ENCODE measurements around the gene YPEL1. TPM values are rescaled to one million over a fixed set of nuclear protein-coding genes. Genes with fewer than 3 reads are reported as not detected.

Gene YPEL1
- total and polyA plus RNA-seq, 12 donors, result 0.84 to 19.4 (median 3.0) TPM

DNA sequence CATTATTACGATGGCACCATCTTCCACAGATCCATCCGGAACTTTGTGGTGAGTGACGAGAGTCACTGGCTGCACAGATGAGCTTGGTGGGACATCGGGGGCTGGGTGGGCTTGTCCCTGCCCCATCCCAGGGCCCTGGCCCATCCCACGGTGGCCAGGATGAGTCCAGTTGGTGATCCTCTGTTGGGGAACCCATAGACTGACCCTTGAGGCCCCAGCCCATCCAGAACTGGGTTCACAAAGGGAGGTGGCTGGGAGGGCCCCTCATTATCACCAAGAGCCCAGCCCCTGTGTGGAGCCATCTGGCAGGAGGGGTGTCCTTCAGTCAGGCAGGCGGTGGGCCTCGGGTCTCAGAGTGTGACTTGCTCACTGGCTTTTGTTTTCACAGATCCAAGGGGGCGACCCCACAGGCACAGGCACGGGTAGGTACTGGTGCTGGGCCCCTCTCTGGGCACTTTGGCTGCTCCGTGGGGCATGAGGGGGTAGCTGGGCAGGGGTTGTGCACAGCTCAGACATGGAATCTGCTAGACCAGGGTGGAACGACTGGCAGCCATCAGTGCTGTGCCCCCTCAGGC lies 47.8 kb downstream of the YPEL1 start:
- Histone ChIP-seq H3K4me3 (no peak overlapping the region), H3K9me3 (replicated peaks in 1 of 3) (no peaks in the 10 kb centered on the region), H3K36me3 (replicated peaks in 1 of 2) (peaks cover 0 to 59% of the 10 kb centered on the region in 2 donors), H3K27ac (no peak overlapping the region), H3K4me1 (replicated peaks in 1 of 2) (no peaks in the 10 kb centered on the region), H3K27me3 (no peaks in the 10 kb centered on the region)
- TF ChIP-seq, protein P1, sequence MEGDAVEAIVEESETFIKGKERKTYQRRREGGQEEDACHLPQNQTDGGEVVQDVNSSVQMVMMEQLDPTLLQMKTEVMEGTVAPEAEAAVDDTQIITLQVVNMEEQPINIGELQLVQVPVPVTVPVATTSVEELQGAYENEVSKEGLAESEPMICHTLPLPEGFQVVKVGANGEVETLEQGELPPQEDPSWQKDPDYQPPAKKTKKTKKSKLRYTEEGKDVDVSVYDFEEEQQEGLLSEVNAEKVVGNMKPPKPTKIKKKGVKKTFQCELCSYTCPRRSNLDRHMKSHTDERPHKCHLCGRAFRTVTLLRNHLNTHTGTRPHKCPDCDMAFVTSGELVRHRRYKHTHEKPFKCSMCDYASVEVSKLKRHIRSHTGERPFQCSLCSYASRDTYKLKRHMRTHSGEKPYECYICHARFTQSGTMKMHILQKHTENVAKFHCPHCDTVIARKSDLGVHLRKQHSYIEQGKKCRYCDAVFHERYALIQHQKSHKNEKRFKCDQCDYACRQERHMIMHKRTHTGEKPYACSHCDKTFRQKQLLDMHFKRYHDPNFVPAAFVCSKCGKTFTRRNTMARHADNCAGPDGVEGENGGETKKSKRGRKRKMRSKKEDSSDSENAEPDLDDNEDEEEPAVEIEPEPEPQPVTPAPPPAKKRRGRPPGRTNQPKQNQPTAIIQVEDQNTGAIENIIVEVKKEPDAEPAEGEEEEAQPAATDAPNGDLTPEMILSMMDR (IDR thresholded peaks at IDR 0.05), result no peak
- TF ChIP-seq POLR2A (IDR thresholded peaks at IDR 0.05), result no peak
- DNase-seq, result no peak
- WGBS, 4 donors, result 90 to 96% (median 95%) methylated on average over 4 to 11 of the region's 11 CpGs
- intact Hi-C loops (cut with DNase I), result no loop called here

DNA sequence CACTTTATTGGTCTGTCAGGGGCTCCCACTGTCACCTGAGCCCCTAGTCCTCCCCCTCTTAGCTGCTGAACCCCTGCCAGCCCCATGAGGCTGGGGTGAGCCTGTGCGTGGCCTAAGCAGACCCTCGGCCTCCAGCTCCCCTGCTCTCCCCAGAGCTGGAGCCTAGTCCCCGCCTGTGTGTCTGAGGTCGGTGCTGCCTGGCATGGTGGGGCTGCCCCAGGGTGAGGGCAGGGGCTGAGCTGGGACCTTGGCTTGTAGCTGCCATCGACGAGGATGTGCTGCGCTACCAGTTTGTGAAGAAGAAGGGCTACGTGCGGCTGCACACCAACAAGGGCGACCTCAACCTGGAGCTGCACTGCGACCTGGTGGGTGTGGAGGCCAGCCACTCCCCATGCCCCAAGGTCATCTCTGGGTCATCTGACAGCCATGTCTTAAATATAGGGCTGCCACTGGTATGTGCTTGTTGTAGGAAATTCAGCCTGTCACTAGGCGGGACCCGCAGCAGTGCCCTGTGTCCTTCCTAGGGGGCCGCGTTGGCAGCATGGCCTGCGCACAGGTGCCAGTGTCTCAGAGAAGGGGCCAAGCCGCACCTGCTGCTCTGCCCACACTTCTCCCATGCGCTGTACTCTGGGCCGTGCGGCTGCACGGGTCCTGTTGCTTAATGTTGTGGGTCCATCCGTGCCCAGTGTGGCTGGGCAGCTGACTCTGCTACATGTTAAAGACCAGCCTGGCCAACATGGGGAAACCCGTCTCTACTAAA lies 48.8 kb downstream of the YPEL1 start:
- H3K4me3 ChIP-seq, result no peak overlapping the region
- H3K27me3 ChIP-seq, result no peaks in the 10 kb centered on the region
- intact Hi-C loops (cut with DNase I), result no loop called here
- 90 to 95% (median 93%) methylated on average over 14 to 23 of the region's 23 CpGs for WGBS, 4 donors
- no peaks in the 10 kb centered on the region for H3K4me1 ChIP-seq (replicated peaks in 1 of 2)
- TF ChIP-seq POLR2A (IDR thresholded peaks at IDR 0.05), result no peak
- TF ChIP-seq, protein P1 (IDR thresholded peaks at IDR 0.05), result no peak
- H3K27ac ChIP-seq, result no peak overlapping the region
- no peaks in the 10 kb centered on the region for H3K9me3 ChIP-seq (replicated peaks in 1 of 3)
- no peak for DNase-seq
- peaks cover 0 to 68% of the 10 kb centered on the region in 2 donors for H3K36me3 ChIP-seq (replicated peaks in 1 of 2)

DNA sequence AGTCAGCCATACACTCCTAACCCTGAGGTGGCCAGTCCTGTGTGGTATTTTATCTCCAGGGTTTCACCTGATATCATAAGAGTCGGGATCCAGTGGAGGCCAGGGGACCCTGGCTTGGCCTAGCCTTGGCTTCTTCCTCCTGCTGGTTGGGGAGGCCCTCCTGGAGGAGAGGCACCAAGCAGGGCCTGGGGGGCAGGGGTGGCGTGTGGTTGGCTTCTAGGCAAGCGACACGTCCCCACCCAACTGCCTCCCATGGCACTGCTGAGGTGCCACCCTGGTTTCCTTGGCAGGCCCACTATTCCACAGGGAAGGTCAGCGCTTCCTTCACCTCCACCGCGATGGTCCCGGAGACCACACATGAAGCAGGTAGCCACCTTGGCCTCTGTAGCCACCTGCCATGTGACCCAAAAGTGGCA lies 49.4 kb downstream of the YPEL1 start:
- H3K27ac ChIP-seq, result no peak overlapping the region
- no peak for TF ChIP-seq POLR2A (IDR thresholded peaks at IDR 0.05)
- TF ChIP-seq, protein P1 (IDR thresholded peaks at IDR 0.05), result no peak
- WGBS, 4 donors, result 93 to 100% (median 96%) methylated on average over 5 to 8 of the region's 8 CpGs
- no peaks in the 10 kb centered on the region for H3K4me1 ChIP-seq (replicated peaks in 1 of 2)
- DNase-seq, result no peak
- H3K4me3 ChIP-seq, result no peak overlapping the region
- no peaks in the 10 kb centered on the region for H3K27me3 ChIP-seq
- intact Hi-C loops (cut with DNase I), result no loop called here
- peaks cover 0 to 68% of the 10 kb centered on the region in 2 donors for H3K36me3 ChIP-seq (replicated peaks in 1 of 2)
- H3K9me3 ChIP-seq (replicated peaks in 1 of 3), result no peaks in the 10 kb centered on the region

DNA sequence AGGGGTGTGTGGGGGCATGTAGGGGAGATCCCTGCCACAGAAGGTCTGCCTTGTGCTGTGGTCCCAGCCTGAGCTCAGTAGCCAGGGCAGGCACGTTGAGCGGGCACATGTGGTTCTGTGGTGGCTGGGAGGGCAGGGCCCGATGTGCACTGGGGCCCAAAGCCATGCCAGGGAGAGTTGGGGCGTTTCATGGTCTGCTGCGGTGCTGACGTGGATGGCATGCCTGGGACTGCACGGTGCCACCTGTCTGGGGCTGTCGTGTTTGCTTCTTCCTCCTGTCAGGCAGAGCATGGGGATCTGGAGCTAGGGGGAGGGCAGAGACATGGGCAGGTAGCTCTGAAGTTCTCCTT lies 50.5 kb downstream of the YPEL1 start:
- TF ChIP-seq POLR2A (IDR thresholded peaks at IDR 0.05), result no peak
- TF ChIP-seq, protein P1 (IDR thresholded peaks at IDR 0.05), result no peak
- intact Hi-C loops (cut with DNase I), result no loop called here
- Histone ChIP-seq H3K4me3 (no peak overlapping the region), H3K27me3 (no peaks in the 10 kb centered on the region), H3K36me3 (replicated peaks in 1 of 2) (peaks cover 0 to 71% of the 10 kb centered on the region in 2 donors), H3K9me3 (replicated peaks in 1 of 3) (no peaks in the 10 kb centered on the region), H3K4me1 (replicated peaks in 1 of 2) (no peaks in the 10 kb centered on the region), H3K27ac (no peak overlapping the region)
- DNase-seq, result no peak
- WGBS, 4 donors, result 82 to 97% (median 92%) methylated on average over 3 to 8 of the region's 8 CpGs
